NCI-H2171 (cell line): Measurements from ENCODE around the gene PRICKLE2.
"Not testable (repeated sequence)": the region's sequence is repeated elsewhere in the genome, so short reads cannot be mapped to it uniquely, and the experiment has no call there.

Source experiments
- DNase-seq: peaks from one replicate; lab custom pipeline; 2025; lab: John Stamatoyannopoulos, UW

Gene PRICKLE2

GRCh38 chr3:64093825-64094712 is 131.2 kb downstream of the PRICKLE2 start:
- DNase-seq, result no peak

- no peak for DNase-seq
Observed at GRCh38 chr3:64093211-64093610, 132.1 kb downstream of the PRICKLE2 start.

- DNase-seq, result no peak
Observed at GRCh38 chr3:64091501-64091900, 133.8 kb downstream of the PRICKLE2 start.

- not testable (repeated sequence) for DNase-seq
Observed at GRCh38 chr3:64089386-64089785, 135.9 kb downstream of the PRICKLE2 start.

- no peak for DNase-seq
Observed at GRCh38 chr3:64088408-64089205, 136.7 kb downstream of the PRICKLE2 start.

GRCh38 chr3:64086479-64087252 is 138.6 kb downstream of the PRICKLE2 start:
- no peak for DNase-seq

- DNase-seq, result no peak
Observed at GRCh38 chr3:64084640-64085039, 140.6 kb downstream of the PRICKLE2 start.

- no peak for DNase-seq
Observed at GRCh38 chr3:64083575-64083974, 141.7 kb downstream of the PRICKLE2 start.

- no peak for DNase-seq
Observed at GRCh38 chr3:64082961-64083541, 142.2 kb downstream of the PRICKLE2 start.

GRCh38 chr3:64082411-64082810 is 142.9 kb downstream of the PRICKLE2 start:
- DNase-seq, result no peak

GRCh38 chr3:64081235-64081630 is 144.0 kb downstream of the PRICKLE2 start:
- DNase-seq, result no peak

- DNase-seq, result no peak
Observed at GRCh38 chr3:64080616-64081234, 144.5 kb downstream of the PRICKLE2 start.

- DNase-seq, result no peak
Observed at GRCh38 chr3:64079369-64080150, 145.7 kb downstream of the PRICKLE2 start.

GRCh38 chr3:64078966-64079365 is 146.3 kb downstream of the PRICKLE2 start:
- no peak for DNase-seq

GRCh38 chr3:64074895-64075679 is 150.2 kb downstream of the PRICKLE2 start:
- DNase-seq, result no peak

- DNase-seq, result no peak
Observed at GRCh38 chr3:64074060-64074459, 151.2 kb downstream of the PRICKLE2 start.

- peak; percentile 51 for DNase-seq
Observed at GRCh38 chr3:64073158-64073761, 152.0 kb downstream of the PRICKLE2 start.

GRCh38 chr3:64072126-64072525 is 153.1 kb downstream of the PRICKLE2 start:
- DNase-seq, result no peak

GRCh38 chr3:64070704-64071103 is 154.6 kb downstream of the PRICKLE2 start:
- no peak for DNase-seq
